PFSK-1 (cell line): ENCODE measurements around the gene CD274.

Experiments used
- FOXP2 ChIP-seq: optimal IDR thresholded peaks from 2 replicates; pipeline ENCODE3; 2011; ENCODE audit warnings: borderline replicate concordance, control low read depth, inconsistent platforms; ENCODE audit not compliant: insufficient read depth; ENCODE audit errors: extremely low read length, extremely low read depth
- POLR2AphosphoS5 ChIP-seq: IDR thresholded peaks from 2 replicates; pipeline ENCODE4 v1.6.1; 2012; ENCODE audit warnings: low read depth, mild to moderate bottlenecking, control low read depth, low read length, moderate library complexity
- REST ChIP-seq, 2 experiments: IDR thresholded peaks; 2 replicates each; pipeline versions ENCODE4 v1.6.1 to v1.8.0; 2011 to 2012; ENCODE audit warnings: low read depth in 2 of 2, low read length in 2 of 2, control low read depth in 1 of 2, inconsistent platforms in 1 of 2, mild to moderate bottlenecking in 1 of 2, moderate library complexity in 1 of 2; ENCODE audit not compliant: insufficient read depth in 1 of 2
- SIN3A ChIP-seq: IDR thresholded peaks from 2 replicates; pipeline ENCODE4 v1.6.1; 2012; ENCODE audit warnings: mild to moderate bottlenecking, low read length, moderate library complexity, borderline replicate concordance; ENCODE audit not compliant: insufficient read depth
- TAF1 ChIP-seq: IDR thresholded peaks from 2 replicates; pipeline ENCODE4 v1.6.1; 2012; ENCODE audit warnings: low read length, control low read depth, borderline replicate concordance; ENCODE audit not compliant: insufficient read depth

The CD274 gene

GRCh38 chr9:5453673-5454072 is 3.3 kb downstream of the CD274 start:
- TF ChIP-seq TAF1 (no peak), POLR2AphosphoS5 (no peak), REST (IDR thresholded peaks at IDR 0.05; ENCODE audit: insufficient read depth in 1 of 2, low read depth in 2 of 2, low read length in 2 of 2) (no peak), SIN3A (no peak), FOXP2 (no peak)

- TF ChIP-seq FOXP2 (no peak), TAF1 (no peak), SIN3A (no peak), REST (IDR thresholded peaks at IDR 0.05; ENCODE audit: insufficient read depth in 1 of 2, low read depth in 2 of 2, low read length in 2 of 2) (no peak), POLR2AphosphoS5 (no peak)
Observed at GRCh38 chr9:5455181-5455580, 4.8 kb downstream of the CD274 start.

- TF ChIP-seq FOXP2 = no peak
- no peak for TF ChIP-seq SIN3A
- TF ChIP-seq POLR2AphosphoS5 = no peak
- TF ChIP-seq TAF1 = no peak
- TF ChIP-seq REST (IDR thresholded peaks at IDR 0.05; ENCODE audit: insufficient read depth in 1 of 2, low read depth in 2 of 2, low read length in 2 of 2) = no peak
Observed at GRCh38 chr9:5459289-5459829, 9.0 kb downstream of the CD274 start.

- no peak for TF ChIP-seq REST (IDR thresholded peaks at IDR 0.05; ENCODE audit: insufficient read depth in 1 of 2, low read depth in 2 of 2, low read length in 2 of 2)
- no peak for TF ChIP-seq POLR2AphosphoS5
- no peak for TF ChIP-seq TAF1
- no peak for TF ChIP-seq SIN3A
- TF ChIP-seq FOXP2 = no peak
Observed at GRCh38 chr9:5460157-5460556, 9.8 kb downstream of the CD274 start.

GRCh38 chr9:5466005-5466404 is 15.7 kb downstream of the CD274 start:
- no peak for TF ChIP-seq REST (IDR thresholded peaks at IDR 0.05; ENCODE audit: insufficient read depth in 1 of 2, low read depth in 2 of 2, low read length in 2 of 2)
- TF ChIP-seq FOXP2 = no peak
- TF ChIP-seq POLR2AphosphoS5 = no peak
- TF ChIP-seq SIN3A = no peak
- TF ChIP-seq TAF1 = no peak
